Inflammatory macrophage (primary cell): ENCODE results near the gene AP3D1.

Experiments
- DNase-seq, 2 donors: peaks; one replicate each; pipeline ENCODE4 v3.0.0-alpha.2; 2020 to 2022

Gene AP3D1

DNA sequence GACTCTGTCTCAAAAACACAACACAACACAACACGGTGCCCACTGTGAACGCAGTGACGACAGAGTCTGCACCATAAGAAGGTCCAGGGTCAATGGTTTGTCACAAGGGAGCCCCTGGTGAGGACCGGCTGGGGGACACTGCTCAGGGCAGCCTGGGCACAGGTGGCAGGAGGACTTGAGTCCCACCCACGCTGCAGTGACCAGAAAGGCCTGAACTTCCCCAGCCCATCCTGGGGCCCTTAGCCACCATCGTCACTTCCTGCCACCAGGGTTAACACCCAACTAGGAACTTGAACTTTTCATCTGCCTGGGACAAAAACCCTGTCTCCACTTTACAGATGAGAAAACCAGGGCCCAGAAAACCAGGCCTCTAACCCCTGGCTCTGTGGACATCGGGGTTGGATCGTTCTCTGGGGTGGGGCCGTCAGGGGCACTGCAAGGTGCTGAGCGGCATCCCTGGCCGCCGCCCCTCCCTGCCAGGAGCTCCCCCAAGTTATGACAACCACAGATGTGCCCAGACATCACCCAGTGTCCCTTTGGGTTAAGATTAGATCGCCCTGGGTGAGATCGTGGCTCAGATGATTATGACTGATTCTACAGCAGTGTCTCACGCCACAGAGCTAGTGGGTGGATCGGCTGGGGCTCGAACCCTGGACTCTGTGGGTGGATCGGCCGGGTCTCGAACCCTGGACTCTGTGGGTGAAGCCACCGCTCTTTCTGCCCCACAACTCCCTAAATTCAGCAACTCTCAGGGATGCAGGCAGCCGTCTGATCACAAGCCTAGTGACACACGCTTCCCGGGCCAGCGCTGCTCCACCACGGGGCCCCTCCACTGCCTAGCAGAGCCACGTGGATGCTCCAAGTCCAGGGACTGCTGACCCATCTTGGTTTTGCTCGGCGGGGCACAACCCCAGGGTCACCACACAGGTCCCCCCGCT, 69.2 kb downstream of the AP3D1 start:
- peak; percentile 87 to 90 for DNase-seq

- DNase-seq = peak; percentile 18 to 55
These were observed 70.9 kb downstream of the AP3D1 start for GRCh38 chr19:2080336-2080988.

DNA sequence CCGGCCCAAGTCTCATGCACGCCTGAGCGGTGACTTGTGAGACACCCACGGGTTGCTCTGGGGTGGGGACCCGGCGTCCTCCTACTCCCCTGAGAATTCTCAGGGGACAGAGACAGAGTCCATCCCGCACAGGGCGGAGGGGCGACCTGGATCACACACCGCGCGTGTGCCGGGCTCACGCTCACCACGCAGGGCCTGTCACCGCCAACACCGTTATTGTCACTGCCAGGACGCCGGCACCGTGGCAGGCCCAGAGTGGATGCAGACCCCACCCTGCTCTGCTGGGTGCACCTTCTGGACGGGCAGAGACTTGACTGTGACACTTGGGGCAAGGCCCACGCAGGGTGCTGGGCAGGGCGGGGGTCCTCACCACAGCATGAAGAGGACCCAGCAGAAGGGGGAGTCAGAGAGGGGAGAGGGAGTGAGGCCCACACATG, 71.5 kb downstream of the AP3D1 start:
- DNase-seq = peak in 1 of 2 donors; percentile 60

GRCh38 chr19:2079076-2079864, 72.1 kb downstream of the AP3D1 start:
- no peak for DNase-seq

DNA sequence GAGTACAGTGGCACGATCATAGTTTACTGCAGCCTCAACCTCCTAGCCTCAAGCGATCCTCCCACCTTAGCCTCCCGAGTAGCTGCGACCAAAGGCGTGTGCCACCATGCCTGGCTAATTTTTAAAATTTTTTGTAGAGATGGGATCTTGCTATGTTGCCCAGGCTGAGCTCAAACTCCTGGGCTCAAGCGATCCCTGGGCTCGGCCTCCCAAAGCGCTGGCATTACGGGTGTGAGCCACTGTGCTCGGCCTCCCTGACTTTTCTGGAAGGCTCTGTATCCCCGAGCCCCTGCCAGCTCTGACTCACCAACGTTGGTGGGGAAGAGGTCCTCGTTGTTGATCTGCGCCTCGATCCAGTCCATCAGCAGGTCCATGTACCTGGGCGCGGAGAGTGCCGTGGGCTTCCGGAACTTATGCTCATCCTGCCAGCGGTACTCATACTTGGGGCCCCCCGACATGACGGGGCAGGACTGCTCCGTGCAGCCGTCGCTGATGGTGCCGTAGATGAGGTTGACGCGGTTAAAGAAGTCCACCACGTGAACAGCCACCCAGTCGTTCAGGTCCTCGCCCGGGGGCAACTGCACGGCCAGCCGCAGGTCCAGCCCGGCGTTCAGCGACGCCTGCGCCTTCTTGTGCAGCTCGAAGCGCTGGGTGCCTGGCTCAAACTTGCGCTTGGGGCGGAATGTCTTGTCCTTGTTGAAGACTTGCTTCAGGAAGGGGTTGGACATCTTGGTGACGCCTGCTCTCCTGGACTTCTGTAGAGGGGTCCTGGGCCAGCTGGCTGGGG, 73.3 kb downstream of the AP3D1 start:
- DNase-seq = no peak

- DNase-seq = no peak
These were observed 74.0 kb downstream of the AP3D1 start for GRCh38 chr19:2077398-2077797.

DNA sequence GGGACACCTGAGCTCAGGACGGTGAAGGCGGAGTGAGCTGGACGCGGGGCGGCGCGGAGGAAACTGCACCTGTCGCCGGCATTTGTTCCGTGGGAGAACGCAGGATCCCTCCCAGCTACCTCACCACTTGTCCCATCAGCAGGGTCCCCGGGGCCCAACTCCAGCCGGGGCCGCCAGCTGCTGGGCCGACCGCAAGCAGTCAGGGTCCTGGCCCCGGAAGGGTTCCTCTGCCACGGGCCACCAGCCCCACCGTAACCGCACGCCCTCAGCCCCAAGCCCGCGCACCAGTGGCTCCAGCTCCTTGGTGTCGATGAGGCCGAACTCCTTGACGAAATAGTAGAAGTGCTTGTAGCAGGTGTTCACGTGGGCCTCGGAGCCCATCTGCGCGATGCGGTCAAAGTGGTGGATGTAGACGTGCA, 74.8 kb downstream of the AP3D1 start:
- DNase-seq = no peak

GRCh38 chr19:2072757-2073551, 78.4 kb downstream of the AP3D1 start:
- DNase-seq = no peak

GRCh38 chr19:2070986-2071673, 80.2 kb downstream of the AP3D1 start:
- no peak for DNase-seq

DNA sequence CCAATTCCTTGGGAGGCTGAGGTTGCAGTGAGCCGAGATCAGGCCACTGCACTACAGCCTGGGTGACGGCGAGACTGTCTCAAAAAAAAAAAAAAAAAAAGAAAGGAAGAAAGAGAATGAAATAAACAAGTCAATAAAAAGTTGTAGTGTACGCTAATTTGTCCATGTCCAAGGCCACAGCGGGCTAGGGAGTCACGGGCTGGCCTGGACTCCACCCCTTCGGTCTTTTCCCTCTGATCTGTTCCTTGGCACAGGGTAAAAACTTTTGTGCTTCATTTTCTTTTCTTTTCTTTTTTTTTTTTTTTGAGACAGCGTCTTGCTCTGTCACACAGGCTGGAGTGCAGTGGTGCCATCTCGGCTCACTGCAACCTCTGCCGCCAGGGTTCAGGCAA, 80.9 kb downstream of the AP3D1 start:
- DNase-seq = no peak

- no peak for DNase-seq
These were observed 86.4 kb downstream of the AP3D1 start for GRCh38 chr19:2064788-2065524.

DNA sequence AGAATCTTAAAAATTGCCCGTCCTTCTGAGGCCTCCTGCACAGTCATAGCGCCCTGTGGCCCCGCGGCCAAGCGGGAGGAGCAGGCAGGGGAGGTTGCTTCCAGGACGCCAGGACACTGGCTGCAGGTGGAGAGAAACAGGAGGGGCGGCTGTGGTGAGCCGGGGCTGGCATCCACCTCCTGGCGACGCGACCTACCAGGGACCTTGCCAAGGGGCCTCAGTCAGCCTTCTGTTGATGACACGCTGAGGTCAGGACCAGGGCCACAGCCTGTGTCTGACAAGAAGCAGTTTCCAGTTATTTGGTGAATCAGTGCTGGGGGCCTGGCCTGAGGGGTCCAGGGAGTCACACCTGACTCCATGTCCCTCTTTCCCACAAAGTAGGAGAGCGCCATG, 87.0 kb downstream of the AP3D1 start:
- DNase-seq = no peak

DNA sequence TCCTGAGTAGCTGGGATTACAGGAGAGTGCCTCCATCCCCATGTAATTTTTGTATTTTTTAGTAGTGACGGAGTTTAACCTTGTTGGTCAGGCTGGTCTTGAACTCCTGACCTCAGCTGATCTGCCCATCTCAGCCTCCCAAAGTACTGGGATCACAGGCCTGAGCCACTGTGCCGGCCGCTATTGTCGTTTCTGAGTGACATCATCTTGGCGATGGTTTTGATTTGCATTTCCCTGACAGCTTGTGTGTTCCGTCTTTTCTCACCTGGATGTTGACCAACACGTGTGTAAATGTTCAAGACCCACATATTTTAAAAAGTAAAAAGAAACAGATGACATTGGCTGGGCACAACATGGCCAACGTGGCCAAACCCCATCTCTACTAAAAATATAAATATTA, 87.5 kb downstream of the AP3D1 start:
- DNase-seq = no peak

DNA sequence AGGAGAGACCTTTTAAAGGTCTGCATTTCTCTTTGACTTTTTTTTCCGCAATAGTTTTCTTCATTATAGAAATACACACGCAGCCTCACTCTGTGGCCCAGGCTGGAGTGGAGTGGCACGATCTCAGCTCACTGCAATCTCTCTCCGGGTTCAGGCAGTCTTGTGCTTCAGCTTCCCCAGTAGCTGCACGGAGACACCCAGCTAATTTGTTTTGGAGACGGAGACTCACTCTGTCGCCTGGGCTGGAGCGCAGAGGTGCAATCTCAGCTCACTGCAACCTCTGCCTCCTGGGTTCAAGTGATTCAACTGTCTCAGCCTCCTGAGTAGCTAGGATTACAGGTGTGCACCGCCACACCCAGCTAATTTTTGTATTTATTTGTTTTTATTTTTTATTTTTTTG, 88.6 kb downstream of the AP3D1 start:
- DNase-seq = no peak

GRCh38 chr19:2062389-2062729, 89.0 kb downstream of the AP3D1 start:
- no peak for DNase-seq

GRCh38 chr19:2061495-2062388, 89.6 kb downstream of the AP3D1 start:
- peak; percentile 99 for DNase-seq

DNA sequence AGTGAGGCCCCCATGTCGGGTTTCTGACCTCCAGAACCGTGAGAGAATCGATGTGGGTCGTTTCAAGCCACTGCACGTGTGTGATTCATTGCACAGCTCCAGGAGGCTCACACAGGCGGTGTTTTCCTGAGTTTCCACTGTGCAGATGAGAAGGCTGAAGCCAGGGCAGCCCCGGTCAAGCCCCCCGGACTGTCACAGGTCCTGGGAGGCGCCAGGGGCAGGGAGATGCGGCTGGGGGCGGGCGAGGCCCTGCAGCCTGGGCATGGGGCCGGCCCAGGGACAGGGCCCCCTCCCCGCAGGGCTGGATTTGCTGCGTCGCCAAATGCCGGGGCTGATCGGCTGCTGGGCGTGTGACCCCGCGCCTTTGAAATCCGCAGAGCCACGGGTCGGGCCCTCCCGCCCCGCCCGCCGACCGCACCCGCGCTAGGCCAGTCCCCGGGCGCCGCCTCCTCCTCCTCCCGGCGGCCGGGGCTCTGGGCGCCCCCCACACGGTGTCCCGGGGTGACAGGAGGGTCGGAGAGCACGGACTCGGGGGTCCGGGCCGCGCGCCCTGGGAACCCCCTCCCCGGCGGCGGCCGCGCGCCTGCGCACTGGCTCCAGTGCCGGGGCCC, 90.4 kb downstream of the AP3D1 start:
- peak in 1 of 2 donors; percentile 52 for DNase-seq

GRCh38 chr19:2059422-2060201, 91.8 kb downstream of the AP3D1 start:
- no peak for DNase-seq
